ENCODE measurements around the gene MAP10.
A peak's percentile ranks its signal among the peaks of the same experiment; 100 is the strongest.

DNA sequence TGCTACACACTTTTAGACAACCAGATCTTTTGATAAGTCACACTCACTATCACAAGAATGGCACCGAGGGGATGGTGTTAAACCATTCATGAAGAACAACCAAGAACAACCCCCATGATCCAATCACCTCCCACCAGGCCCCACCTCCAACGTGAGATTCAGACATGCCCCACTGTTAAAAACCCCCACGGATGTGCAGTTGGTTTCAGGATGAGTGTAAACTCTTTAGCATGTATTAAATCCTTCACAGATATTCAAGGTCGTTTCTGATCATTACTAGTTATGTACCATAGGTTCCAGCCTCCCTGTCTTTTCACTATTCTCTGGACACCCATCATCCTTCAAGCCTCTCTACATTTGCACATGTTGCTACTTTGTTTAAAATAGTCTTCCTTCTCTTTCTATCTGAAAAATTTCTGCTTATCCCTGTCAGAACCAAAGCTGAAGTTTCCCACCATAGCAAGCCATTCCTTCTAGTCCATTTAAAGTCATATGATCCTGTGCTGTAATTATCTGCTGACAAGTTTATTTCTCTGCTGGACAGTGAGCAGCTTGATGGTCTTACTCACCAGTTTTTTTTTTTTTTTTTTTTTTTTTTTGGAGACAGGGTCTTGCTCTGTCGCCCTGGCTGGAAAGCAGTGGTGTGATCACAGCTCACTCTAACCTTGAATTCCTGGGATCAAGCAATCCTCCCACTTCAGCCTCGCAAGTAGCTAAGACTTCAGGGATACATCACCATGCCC is 36.8 kb downstream of the MAP10 start:
- no peak for TF ChIP-seq BHLHE40 (IDR thresholded peaks at IDR 0.05; ENCODE audit: borderline replicate concordance)
- TF ChIP-seq CTBP1 (IDR thresholded peaks at IDR 0.05; ENCODE audit: borderline replicate concordance) = no peak
- TF ChIP-seq SP1 (IDR thresholded peaks at IDR 0.05) = no peak
- no peak for TF ChIP-seq TARDBP (IDR thresholded peaks at IDR 0.05)
- TF ChIP-seq HDGF (IDR thresholded peaks at IDR 0.05; ENCODE audit: borderline replicate concordance) = no peak
- no peak for TF ChIP-seq ELF4 (IDR thresholded peaks at IDR 0.05)
- TF ChIP-seq FOXK2 (IDR thresholded peaks at IDR 0.05) = no peak
- peak; percentile 81; the same call in 1 of the 2 replicates for TF ChIP-seq ZNF384 (IDR thresholded peaks at IDR 0.05)
